RPMI8226 (cell line): Measurements from ENCODE around the gene DDR2.
"Not testable (repeated sequence)": the region's sequence is repeated elsewhere in the genome, so short reads cannot be mapped to it uniquely, and the experiment has no call there.

Experiments used
- DNase-seq: peaks from one replicate; pipeline ENCODE4 v3.0.0-alpha.2; 2015

Gene DDR2

DNA sequence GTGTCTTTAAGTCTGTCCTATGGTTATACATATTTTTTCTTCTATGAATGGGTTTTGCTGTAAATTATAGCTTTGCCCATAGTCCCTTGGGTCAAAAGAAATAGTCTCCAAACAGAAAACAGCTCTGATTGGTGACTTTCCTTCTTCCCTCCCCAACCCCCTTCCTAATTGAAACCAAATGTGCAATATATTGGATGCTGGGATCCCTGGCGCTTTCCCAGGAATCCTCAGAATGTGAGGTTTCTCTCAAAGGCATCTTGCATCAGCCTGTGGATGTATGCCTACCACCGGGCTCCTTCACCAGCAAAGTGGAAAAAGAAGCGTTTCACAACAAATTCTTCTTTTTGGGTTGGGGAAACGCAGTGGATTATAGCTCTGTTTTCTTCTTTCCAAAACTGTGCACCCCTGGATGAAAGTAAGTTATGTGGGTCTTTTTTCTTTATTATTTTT lies at the start of gene DDR2:
Gene DDR2, plus strand, starts transcription at position 248 of the 450 bp plus-strand sequence. CDS start 86,600 bp downstream, outside the sequence.
- no peak for DNase-seq

DNA sequence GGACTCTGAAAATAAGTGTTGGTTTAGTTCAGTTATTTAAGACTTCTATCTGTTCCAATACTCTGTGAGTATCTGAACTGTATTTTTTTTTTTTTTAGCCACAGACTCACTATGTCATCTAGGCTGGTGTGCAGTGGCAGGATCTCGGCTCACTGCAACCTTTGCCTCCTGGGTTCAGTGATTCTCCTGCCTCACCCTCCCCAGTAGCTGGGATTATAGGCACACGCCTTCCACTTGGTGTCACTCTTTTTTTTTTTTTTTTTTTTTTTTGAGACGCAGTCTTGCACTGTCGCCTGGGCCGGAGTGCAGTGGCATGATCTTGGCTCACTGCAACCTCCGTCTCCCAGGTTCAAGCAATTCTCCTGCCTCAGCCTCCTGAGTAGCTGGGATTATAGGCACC lies 49.4 kb upstream of the DDR2 start:
- not testable (repeated sequence) for DNase-seq

DNA sequence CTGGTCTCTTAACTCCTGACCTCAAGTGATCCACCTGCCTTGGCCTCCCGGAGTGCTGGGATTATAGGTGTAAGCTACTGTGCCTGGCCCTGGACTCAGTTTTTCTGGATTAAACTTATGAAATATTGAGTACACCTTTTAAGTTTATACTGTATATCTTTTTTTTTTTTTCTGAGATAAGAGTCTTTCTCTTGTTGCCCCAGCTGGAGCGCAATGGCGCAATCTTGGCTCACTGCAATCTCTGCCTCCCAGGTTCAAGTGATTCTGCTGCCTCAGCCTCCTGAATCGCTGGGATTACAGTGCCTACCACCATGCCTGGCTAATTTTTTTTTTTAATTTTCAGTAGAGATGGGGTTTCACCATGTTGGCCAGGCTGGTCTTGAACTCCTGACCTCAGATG lies 47.2 kb upstream of the DDR2 start:
- DNase-seq: peak; percentile 23

DNA sequence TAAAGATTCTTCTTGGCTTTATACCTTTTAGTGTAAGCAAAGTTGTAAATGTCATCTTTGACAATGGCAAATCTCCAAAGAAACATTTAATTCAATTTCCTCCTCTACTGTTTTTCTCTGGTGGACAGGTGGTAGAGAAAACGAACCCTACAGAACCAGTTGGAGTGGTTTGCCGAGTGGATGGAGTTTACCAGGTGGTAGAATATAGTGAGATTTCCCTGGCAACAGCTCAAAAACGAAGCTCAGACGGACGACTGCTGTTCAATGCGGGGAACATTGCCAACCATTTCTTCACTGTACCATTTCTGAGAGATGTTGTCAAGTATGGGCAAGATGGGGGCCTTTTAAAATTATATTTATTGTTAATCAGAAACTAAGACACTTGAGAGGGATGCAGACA lies 44.9 kb upstream of the DDR2 start:
- DNase-seq: peak; percentile 93

DNA sequence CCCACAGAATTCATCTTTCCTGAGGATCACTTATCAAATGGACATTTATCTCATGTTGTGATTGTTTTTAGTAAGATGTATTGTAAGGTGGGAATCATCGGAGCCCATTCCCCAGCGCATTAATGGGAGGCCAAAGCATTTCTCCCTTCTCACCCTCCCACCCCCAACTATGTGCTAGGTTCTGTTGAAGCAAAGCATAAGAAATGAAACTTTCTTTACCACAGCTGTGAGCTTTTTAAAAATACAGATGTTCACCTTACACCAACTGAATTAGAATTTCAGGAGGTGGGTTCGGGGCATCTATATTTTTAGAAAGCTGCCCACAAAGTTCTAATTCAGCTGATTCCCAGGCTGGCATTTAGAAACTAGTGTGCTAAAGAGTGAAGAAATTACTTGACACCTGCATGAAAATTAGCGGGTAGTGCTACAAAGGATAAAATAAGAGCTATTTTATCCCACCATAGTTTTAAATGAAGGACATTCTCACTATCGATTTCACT lies 44.5 kb upstream of the DDR2 start:
- peak; percentile 87 for DNase-seq

DNA sequence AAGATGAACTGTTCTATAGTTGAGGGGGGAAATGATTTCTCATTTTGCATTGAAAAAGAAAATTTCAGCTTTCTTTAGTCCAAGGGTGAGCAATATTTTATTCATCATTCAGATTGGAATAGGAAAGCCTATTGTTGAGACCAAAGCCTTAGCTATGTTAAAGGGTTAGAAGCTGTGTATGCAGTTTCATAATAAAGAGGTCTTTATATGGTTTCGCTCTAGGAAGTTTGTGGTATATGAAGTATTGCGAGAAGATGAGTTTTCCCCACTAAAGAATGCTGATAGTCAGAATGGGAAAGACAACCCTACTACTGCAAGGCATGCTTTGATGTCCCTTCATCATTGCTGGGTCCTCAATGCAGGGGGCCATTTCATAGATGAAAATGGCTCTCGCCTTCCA lies 42.2 kb upstream of the DDR2 start:
- DNase-seq: no peak

DNA sequence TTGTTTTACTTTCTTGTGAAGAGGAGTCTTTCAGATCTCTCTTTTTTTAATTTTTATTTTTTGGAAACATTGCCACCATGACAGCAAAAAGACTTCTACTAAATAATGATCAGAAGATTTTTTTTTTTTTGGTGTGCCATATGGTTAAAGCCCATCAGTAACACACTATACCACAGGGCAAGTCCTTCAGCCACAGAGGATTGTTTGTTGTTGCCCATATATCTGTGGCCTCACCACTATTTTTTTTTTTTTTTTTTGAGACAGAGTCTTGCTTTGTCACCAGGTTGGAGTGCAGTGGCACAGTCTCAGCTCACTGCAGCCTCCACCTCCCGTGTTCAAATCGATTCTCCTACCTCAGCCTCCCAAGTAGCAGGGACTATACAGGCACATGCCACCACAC lies 41.6 kb upstream of the DDR2 start:
- no peak for DNase-seq

DNA sequence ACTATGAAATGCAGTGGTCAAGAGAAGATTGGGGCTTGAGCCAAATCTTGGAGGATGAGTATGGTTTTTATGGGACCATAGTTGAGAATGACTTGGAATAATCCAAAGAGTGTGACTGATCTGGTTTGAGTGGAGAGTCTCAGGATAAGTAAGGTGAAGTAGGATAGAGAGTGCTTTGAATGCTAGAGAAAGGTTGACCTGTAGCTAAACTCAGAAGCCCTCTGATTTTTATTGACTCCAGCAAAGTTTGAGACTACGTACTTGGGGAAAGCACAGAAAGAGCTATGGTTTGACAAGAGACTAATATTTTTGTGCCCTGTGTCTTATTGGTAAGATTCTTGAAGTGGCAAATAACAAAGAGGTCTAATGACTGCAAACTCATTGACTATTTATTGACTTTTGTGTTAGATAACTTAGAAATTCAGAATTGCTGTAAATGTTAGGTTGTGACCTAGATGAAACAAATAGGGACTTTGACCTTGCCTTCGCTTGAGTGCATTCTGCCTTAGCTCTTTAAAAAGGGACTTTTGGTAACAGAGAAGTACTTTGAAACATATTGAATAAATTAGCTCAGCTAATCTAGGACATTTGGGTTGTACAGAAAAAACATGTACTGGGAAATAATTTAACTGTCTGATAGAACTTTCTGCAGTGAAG lies 35.6 kb upstream of the DDR2 start:
- no peak for DNase-seq

DNA sequence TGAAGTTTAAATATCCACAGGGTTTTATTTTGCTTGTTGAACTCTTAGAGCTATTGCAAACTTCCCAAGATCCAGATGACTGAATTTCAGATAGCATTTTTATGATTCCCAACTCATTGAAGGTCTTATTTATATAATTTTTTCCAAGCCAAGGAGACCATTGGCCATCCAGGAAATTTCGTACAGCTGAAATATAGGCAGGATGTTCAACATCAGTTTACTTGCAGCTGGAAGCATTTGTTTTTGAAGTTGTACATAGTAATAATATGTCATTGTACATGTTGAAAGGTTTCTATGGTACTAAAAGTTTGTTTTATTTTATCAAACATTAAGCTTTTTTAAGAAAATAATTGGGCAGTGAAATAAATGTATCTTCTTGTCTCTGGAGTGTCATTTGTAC lies 32.8 kb upstream of the DDR2 start:
- no peak for DNase-seq

DNA sequence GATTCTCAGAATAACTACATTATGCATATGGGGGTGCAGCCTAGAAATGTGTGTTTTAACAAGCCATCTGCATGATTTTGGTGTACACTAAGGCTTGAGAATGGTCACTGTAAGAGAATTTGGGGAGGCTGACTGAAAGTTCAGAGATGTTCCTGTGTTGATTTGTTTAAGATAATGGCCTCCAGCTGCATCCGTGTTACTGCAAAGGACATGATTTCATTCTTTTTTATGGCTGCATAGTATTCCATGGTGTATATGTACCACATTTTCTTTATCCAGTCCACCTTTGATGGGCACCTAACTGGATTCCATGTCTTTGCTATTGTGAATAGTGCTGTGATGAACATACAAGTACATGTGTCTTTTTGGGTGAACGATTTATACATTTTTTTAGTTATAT lies 29.1 kb upstream of the DDR2 start:
- DNase-seq: not testable (repeated sequence)

DNA sequence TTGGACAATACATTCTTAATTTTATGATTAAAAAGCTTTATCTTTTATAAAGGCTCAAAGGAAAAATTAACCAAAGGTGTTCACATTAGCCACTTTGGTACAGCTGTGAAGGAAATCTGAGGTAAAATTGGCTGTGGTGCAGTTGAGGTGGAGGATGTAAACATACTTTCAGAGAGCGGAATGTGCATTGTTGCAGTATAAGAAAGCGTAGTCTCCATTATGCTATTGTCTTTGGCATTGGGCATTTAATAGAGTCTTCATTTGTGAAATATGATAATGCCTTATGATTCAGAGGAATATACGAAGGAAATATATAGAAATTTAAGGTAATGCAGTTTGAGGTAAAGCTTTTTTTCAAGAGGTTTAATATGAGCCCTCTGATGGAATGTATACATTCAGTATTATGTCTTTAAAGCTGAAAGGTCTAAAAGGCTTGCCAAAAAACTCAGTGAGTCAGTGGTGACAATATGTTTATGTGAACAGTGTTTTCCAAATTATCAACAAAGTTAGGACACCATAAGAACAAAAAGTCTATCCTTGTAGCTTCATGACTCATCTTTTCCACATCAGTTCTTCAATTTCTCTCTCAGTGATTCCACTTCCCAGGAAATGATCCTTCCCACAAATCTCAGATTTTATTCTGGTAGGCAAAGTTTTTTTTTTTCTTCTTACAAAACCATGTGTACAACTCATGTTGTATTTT lies 26.9 kb upstream of the DDR2 start:
- DNase-seq: no peak

DNA sequence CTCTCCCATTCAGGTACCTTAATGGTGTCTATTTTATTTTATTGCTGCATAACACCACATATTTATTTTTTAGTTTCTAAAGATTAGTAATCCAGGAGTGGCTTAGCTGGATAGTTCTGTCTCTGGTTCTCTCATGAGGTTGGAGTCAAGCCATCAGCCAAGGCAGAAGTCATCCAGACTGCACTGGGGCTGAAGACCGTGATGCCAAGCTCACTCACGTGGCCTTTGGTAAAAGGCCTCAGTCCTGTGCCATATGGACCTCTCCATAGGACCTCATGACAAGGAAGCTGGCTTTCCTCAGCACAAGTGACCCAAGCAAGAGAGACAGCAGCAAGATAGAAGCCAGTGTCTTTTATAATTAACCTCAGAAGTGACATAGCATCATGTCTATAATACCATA lies 23.0 kb upstream of the DDR2 start:
- DNase-seq: no peak

DNA sequence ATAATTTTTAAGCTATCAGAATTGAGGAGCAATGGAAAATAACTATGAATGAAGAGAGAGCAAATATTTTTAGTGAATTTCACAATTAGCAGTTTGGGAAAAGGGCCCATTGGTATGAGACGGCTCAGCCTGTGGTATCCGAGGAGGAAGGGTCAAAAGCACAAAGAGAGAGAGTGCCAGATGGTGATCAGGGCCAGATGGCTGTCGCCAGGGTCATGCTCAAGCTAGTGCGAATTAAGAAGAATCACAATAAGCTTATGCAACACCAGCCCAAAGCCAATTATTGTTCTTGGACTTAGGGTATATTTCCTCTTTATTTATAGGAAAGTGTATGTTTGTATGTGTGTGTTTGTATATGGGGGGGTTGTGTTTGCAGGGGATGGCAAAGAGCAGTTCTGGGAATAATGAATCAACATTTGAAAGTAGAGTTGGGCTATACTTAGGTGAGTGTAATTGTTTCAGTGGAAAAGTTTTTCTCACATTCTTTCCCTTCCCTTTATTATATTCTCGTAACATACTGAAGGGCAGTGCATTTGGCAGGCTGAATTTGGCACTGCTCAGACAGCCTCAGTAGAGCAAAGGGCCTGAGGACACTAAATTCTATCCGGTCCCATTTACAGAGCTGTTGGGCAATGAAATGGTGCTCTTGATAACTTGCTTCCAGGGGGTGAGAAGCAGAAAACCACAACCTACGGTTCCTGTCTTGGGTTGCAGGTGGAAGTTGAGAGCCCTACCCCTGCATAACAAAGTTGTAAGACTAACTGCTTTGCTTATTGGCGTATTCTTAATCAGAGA lies 19.5 kb upstream of the DDR2 start:
- DNase-seq: no peak

DNA sequence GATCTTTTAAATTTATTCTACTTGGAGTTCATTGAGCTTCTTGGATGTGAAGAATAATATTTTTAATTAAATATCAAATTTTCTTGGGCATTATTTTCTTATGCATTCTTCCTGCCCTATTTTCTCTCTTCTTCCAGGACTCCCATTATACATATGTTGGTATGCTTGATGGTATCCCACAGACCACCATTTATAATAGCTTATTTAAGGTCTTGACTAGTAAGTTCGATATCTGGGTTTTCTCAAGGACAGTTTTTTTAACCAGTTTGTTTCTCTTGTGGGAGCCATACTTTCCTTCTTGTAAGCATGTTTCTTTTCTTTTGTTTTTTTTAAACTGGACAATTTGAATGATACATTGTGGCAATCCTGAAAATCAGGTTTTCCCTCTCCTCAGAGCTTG lies 15.4 kb upstream of the DDR2 start:
- no peak for DNase-seq

DNA sequence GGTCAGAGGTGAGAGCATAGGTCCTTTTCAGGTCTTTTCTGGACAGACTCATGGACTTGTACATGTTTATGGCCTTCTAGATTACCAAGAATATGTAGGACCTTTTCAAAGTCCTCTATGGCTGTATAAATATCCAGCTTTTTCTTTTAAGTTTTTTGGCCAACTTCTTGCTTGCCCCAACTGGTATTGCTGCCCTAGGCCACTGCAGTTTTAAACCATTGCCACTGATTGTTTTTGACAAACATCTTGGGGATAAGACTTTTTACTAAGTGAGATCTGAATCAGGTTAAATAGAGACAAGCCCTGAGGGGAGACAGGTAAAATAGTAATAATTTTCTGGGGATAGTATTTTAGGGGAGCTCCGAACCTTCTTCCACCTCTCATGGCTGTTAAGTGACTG lies 14.8 kb upstream of the DDR2 start:
- DNase-seq: no peak

DNA sequence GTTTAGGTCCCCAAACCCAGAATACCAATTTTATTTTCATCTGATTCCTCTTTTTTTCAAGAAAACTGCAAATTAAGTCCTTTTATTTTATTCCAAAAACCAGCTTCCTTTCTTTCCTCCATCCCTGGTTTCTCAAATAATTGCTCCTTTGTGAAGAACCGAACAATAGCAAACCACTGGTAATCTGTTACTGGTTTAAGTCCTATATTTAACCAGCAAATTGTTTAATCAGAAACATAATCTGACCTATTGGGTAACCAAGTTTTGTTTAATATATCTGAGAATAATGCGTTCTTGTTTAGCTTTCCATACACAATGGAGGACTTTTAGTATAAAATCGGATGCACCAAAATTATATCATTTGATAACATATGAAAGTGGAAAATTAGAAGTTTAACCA lies 13.2 kb upstream of the DDR2 start:
- no peak for DNase-seq

DNA sequence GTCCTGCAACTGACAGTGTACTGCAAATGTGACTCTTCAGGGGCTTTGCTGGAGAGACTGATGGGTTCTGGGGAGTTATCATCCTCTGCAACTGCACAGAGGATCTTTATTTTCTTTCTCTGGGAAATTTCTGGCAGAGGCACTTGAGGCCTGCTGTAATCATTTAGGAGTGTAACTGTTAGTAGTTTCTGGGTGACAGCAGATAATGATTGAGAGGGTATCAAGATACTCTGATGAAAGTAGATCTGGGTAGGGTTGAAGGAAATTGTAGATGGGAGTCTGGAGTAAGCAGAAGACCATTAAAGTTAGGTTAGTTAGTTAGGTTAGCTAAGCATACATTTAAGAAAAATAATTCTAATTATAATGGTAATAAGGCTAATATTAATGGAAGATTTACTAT lies 11.0 kb upstream of the DDR2 start:
- DNase-seq: no peak

DNA sequence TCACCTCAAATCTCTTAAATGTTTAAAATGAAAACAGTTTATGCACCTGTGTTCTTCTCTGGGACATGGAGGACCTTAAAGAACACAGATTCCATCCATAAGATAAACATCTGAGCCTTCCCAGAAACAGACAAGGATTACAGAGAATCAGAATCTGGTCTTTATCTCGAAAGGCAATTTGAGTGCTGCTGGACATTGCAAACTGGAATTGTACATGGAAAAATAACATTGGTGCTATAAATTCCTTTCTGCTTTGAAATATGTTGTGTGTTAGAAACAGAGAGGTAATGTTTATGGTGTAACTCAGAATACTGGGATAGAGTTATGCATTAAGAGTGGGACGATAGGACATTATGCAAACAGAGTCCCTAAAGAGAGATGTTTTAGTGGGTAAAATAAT lies 6.6 kb upstream of the DDR2 start:
- DNase-seq: no peak

DNA sequence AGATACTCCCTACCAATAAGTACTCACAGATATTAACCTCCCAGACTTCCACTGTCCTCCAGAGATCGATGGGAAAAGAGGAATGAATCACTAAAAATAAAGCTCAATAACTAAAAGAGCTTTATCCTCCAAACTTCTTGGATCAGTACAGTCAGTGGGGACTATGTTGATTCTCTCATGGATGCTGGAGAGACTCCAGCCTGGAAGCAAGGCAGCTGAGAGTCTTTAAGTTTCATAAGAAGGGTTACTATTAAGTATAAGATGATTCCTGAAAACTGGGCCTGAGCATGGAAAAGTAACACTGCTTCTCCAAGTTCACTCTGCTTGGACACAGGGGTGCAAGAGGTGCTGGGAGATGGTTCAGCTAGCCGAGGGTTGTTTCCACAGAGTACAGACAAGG lies 6.2 kb upstream of the DDR2 start:
- DNase-seq: no peak

DNA sequence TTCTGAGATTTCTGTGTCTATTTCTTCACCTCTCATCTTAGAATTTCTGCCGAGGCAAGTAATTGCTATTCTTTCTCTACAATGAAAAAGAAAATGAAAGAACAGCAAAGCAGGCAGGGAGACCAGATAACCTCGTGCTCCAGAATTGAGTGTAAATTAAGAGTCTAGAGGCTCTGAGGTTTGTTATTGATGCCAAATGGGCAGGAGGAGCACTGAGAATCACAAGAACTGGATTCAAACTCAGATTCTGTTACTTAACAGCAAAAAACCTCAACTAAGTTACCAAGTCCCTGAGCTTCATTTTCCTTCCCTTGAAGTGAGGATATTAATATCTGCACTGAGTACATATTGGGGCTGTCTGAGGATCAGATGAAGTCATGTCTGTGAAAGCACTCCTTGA lies 5.5 kb upstream of the DDR2 start:
- peak; percentile 24 for DNase-seq

DNA sequence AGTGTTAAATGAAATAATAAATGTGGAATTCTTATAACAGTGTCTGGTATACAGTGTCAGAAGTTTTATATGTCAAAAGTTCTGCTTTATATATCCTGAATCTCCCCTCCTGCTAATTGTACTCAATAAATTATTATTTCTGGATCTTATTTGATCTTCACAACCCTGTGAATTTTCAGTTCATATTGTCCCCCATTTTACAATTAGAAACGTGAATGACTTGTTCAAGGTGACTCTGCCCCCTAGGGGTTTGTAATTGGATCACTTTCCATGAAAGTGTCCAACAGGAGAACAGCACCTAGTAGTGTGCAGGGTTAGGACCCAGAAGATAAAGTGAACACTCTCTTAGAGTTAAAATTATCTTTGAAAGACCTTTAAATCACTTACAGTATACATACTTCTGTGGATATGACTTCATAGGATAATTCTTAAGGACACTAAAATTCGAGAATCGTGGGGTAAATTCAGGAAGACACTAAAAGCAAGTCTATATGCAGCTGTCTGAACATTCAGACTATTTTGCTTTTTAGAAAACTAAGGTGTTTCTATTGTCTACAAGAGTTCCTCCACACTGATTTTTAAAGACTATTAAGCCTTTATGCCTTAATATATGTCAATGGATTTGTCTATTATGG lies 4.5 kb upstream of the DDR2 start:
- DNase-seq: peak; percentile 60

DNA sequence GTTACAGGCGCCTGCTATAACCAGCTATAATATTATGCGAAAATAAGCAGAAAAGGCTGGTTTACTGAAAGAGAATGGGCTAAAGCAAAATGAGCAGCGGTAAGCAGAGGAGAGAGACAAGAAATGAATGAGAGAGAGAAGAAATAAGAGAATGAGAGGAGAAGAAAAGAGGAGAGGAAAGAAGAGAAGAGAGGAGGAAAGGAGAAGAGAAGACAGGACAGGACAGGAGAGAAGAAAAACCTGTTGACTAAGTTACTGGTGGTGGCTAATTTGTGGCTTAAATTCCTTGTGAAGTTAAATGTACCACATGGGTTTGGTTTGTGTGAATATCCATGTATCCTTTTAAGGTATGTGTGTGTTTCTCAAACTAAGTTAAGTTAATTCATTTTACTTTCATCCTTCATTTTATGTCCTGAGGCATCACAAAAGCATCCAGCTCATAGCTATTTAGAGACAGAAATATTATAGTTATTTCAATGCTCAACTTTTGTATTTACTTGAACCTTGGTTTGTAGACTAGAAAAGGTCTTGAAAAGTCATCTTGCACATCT lies 3.1 kb upstream of the DDR2 start:
- DNase-seq: no peak

DNA sequence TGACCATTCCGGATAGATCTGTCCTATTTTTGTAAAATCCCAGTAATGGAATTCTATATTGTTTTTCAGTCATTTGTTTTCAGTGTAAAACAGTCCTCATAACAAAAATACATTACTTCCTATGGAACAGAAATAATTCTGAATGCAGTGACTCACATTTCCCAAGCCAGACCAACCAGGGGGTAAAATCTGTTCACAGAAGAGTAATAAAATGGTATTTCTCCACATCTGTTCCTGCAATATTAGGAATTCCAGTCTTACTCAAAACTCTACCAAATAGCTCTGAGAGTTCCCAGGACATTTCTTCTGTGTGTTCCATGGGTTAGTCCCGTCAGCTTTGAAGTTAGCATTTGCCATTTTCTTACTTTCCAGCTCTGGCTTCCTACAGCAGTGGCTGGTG lies 2.6 kb upstream of the DDR2 start:
- DNase-seq: no peak
